GM18909 (cell line): ENCODE measurements around the gene PRKAG2.

Source experiments
- ATAC-seq: cut with Tn5 transposase; IDR thresholded peaks from one replicate; pipeline ENCODE4 v1.9.1; 2021; ENCODE audit warnings: mild to moderate bottlenecking; ENCODE audit not compliant: unreplicated experiment, poor library complexity

The PRKAG2 gene

DNA sequence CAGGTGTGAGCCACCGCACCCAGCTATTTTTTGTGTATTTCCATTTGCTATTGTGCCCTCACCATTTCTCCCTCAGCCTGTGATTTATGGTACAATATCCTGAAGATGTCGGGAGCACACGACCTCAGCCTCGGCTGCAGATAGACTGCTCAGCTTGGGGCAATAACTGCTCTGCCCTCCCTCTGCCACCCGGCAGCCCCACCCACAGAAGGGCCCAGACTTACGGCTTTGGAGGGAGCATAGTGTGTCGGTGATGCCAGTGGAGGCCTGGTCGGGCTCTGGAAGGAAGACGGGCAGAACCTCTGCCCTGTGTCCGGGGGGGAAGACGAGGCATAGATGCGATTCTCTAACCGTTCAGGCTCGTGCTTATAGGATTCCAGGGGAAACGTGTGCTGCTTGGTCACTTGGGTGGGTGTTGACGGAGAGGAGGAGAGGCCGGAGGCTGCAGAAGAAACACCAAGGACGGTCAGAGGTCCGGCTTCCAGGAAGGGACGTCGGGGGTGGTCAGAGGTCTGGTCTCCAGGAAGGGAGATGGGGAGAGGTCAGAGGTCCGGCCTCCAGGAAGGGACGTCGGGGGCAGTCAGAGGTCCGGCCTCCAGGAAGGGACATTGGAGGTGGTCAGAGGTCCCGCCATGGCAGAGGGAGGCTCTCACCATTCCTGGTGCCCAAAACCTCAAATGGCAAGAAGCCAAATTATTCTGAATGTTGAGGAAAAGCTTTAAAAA, 201.6 kb downstream of the PRKAG2 start:
- no peak for ATAC-seq

DNA sequence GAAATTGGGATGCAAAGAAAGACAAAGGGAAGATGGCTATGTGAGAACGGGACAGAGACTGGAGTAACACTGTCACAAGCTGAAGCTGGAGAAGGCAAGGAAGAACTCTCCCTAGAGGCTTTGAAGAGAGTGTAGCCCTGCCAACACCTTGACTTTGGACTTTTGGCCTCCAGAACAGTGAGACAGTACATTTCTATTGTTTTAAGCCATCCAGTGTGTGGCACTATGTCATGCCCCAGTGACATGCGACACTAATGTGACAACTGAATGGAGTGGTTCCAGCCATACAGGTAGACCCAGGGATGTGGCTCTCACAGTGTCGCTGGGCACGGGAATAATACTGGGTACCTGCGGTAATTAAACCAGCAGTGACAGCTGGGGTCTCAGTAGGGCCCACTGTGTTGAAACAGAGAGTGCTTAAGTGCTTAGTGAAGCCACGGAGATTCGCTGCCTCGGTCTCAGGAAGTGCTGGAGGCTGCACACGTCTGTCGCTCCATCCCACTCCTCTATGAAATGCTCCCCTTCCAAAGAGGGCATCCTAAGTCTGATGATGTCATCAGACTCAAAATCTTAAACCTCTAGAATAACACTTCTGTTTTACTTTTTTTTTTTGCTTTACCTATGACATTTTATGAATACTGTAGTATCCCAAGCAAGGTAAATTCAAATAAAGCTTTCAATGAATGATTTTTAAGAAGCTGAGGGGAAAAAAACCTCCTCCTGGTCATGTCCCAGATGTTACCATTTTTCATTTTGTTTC, 202.6 kb downstream of the PRKAG2 start:
- ATAC-seq, result no peak

DNA sequence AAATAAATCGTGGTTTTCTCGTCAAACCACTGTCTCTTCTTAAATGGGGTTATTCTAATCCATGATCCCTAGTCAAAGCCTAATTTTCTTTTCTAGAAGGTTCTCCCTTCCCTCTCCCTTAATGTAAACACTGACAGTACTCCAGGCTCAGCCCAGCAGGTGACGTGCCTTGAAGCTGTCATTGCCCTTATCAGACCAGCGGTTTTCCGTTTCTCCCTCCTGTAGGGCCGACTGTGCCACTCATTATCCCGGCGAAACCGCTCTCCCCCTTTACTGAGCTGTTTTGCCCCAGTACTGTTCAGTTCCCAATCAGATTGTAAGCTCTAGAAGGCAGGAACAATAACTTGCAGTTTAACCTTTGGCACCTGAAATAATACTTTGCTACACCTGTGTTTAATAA, 203.7 kb downstream of the PRKAG2 start:
- no peak for ATAC-seq

DNA sequence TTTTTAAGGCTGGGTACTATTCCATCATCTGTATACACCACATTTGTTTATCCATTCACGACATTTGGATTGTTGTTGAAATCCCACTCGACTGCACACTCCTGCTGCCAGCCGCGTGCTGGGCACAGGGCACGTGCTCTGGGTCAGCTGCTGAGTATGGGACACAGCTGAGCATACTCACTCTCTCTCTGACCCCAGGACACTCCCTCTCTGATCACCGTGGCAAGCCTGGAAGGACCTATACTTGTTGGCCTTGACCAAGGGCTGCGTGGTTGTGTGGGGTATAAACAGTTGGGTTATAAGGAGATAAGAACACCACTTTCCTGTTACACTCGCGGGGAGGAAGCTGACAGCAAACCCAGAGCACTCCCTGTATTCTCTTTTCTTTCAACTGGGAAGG, 204.2 kb downstream of the PRKAG2 start:
- no peak for ATAC-seq

DNA sequence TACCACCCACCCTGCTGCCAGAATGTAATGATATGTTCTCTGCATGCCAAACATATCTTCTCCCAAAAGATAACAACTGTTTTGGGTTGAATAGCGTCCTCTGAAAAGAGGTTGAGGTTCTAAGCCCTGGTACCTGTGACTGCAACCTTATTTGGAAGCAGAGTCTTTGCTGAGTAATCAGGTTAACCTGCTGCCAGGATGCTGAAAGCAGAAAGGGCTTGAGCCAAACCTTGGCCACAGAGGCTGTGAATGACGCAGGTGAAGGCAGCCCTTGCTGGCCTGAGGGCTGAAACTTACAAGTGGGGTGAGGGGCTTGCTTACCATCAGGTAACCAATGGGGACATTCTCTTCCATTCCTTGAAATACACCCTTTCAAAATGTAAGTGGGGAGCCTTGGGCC, 205.4 kb downstream of the PRKAG2 start:
- no peak for ATAC-seq

DNA sequence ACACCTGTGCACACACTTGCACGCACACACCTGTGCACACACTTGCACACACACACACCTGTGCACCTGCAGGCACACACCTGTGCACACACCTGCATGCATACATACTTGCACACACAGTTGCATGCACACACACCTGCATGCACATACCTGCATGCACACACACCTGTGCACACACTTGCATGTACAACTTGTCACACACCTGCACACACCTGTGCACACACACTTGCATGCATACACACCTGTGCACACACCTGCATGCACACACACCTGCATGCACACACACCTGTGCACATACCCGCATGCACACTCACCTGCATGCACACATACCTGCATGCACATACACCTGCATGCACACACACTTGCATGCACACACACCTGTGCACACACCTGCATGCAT, 207.2 kb downstream of the PRKAG2 start:
- no peak for ATAC-seq

DNA sequence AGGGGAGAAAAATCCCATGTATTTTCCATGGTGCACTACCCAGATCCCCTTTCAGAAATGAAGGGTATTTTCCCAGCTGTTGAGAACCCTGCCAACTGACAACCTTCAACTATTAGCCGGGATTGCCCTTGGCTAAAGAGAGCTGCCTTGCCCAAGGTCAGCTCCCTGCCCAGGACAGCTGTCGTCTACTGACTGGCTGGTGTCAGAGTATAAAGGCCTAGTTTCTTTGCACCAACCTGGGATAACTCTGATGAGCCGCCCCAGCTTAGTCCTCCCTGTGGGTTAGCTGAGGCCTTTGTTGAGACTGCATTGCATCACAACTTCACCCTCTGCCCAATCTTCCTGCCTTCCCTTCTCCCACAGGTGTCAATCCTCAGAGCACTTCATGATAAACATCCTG, 210.0 kb downstream of the PRKAG2 start:
- no peak for ATAC-seq

DNA sequence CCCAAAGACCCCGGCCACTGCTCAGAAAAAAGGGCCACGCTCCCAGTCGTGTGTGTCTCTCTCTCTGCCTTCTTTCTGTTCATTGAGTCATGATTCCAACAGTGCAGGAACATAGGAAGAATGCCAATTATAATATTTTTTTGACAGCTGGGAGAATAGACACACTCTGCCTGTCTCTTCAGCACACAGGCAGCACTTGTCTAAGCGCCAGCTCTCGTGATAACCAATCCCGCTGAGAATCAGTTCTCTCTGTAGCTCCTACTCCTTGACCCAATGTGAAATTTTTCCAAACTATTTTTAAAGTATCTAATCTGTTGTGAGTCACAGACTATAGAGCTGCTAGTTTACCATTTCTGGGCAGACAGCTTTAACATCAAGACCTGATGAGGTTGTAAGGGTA, 211.5 kb downstream of the PRKAG2 start:
- no peak for ATAC-seq

DNA sequence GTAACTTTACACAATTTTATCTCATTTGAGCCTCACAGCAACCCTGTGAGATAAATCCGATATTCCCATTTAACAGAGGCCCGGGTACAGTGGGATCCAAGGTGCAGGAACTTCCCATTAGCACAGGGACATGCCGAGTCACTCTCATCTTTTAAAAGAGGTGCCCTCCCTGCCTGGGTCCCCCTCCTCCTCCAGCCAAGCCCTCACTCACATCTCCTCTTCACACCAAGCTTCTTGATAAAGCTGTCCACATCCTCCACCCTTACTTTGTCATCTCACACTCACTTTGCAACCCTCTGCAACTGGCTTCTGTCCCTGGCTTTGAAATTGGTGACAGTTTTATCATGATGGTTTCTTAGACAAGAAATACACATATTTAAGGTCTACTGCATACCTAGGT, 212.6 kb downstream of the PRKAG2 start:
- no peak for ATAC-seq

DNA sequence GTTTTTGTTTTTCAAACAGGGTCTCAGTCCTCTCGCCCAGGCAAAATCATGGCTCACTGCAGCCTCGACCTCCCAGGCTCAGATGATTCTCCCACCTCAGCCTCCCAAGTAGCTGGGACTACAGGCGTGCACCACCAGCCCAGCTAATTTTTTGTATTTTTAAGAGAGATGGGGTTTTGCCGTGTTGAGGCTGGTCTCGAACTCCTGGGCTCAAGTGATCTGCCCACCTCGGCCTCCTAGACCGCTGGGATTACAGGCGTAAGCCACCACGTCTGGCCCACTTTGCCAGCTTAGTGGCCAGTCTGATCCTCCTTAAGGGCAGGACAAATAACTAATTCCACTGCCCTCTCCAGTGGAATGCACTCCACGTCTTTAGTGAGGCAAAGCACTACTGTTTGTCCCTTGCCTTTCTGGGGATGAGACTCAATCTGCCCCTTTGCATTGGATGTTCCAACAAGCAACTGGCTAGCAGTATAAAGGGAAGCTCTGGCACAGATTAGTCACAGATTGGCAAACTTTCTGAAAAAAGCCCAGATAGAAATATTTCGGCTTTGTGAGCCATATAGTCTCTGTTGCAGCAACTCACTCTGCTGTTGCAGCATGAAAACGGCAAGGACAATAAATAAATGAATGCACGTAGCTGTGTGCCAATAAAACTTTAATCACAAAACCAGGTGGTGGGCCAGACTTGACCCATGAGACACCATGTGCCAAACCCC, 213.4 kb downstream of the PRKAG2 start:
- ATAC-seq, result no peak

DNA sequence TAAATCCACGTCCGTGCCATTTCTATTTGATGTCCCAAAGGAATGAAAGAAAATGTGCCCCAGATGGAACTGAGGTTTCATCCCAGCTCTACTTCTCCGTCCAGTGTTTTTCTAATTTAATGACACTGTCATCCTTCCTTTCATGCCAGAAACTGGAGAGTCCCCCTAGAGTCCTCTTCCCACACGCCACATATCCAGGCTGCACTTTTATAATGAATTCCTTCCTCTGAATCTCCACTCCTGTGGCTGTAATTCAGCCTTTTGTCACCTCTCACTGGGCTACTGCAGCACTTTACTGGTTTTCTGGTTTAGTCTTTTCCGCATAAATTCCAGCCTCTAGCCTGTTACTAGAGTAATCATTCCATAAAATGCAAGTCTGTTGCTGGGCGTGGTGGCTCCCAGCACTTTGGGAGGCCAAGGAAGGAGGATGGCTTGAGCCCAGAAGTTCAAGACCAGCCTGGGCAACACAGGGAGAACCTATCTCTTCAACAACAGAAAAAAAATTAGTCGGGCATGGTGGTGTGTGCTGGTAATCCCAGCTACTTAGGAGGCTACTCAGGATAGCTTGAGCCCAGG, 214.6 kb downstream of the PRKAG2 start:
- ATAC-seq, result no peak

DNA sequence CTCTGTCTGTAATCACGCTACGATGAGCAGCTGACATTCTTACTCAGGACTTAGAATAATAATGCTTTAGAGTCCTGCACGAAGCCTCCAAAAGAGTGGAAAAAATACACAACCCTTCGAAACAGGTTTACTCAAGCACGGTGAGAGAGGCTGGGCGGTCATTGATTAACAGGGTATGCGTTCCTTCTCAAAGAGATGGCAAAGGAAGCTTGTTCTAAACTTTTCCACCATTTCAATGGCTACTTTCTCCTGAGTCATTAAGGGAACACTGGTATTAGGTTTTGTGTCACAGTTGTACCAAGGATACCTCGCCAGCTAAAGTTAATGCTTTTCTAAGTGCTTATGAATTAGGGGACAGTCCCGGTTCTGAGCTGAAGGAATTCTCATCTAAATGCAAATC, 215.3 kb downstream of the PRKAG2 start:
- no peak for ATAC-seq

DNA sequence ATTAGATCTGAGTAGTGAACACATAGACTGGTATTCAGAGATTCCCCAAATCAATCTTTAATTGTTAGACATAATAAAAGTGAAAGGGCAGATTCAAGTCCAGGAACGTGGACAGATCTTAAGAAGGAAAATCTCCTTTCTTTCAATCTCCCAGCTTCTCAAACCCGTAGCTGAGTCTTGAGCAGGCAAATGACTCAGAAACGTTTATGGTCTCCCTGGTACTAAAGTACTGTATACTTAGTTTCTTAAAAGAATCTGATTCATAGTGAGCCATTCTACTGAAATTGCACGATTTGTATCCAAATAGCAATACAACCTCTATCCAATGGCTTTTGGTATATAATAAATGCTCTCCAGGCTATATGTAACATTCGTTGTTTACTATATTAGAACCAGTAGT, 216.8 kb downstream of the PRKAG2 start:
- ATAC-seq, result no peak

DNA sequence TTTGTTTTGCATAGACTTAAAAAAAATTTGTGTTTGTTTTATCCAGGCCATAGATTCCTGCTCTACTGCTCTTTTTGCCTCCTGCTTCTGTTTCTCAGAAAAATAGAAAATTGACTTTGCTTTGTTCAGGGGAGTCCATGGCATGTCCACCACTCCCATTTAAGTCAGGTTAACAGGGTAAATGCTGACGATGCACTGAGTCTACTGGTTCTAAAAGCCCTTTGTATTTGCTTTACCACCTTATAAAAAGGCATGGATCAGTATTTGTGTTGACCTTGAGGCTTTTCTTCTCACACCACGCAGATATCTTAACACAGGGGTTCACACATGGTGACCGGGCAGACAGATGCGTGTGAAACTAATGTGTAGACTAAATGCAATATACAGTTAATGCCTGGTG, 217.7 kb downstream of the PRKAG2 start:
- no peak for ATAC-seq

DNA sequence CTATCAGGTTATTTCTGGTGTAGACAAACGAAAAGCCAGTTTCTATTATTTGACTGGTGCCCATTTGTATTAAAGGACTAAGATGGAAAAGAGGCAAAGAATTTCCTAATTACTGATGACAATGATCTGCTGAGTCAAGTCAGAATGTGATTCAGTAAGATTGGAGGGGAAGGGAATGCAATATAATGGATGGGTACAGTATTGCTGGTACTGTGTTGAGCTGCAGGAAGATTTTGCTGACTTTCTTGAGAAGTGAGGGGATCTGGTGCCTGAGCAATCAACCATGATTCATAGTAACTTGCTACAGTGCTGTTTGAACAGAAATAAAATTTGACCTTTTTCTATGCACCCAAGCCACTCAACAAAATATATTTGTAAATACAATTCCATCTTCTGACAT, 218.1 kb downstream of the PRKAG2 start:
- no peak for ATAC-seq

DNA sequence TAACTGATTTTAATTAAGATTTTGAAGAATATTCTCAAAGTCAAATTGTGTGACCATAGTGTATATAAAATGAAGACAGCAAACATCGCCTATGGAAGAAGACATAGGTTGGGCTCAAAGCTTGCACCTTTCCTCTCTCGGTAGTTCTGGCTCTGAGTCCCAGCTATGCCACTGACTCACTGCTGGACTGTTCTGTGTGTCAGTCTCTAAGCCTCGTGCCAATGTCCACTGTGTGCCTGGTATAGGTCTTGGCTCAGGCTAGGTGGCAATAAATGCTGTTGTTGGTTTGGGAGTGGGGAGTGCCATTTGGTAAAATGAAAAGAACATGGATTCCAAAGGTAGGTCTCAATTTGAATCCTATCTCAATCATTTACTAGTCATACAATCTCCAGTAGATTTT, 219.7 kb downstream of the PRKAG2 start:
- ATAC-seq, result no peak

DNA sequence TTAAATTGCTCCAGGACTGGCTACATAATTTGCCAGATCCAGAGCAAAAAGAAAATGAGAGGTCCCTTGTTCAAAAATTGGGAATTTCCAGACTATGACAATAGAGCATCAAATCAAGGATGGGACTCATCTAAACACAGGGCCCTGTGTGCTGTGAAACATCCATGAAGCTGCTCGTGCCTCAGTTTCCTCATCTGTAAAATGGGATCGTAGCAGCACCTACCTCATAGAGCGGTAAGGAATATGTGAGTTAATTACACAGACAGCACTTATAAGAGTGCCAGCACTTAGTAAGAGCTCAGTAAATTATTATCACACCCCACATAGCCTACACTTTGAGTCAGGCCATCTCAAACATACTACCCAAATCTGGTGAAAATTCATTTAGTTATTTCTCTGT, 221.4 kb downstream of the PRKAG2 start:
- ATAC-seq, result no peak

DNA sequence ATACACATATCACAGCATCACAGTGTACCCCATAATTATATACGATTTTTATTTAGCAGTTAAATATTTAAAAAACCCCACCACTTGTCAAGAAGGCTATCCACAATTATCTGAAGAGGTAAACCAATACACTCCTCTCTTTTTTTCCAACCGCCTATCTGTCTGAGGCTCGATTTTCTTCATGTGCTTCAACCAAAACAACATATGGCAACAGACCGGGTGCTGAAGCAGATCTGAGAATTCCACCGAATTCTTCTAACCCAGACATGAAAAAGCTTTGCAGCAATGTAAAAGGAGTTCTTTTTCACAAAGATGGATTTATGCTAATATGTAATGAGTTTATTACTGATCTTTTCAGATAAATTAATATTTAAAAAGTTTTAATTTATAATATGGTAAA, 224.8 kb downstream of the PRKAG2 start:
- no peak for ATAC-seq

DNA sequence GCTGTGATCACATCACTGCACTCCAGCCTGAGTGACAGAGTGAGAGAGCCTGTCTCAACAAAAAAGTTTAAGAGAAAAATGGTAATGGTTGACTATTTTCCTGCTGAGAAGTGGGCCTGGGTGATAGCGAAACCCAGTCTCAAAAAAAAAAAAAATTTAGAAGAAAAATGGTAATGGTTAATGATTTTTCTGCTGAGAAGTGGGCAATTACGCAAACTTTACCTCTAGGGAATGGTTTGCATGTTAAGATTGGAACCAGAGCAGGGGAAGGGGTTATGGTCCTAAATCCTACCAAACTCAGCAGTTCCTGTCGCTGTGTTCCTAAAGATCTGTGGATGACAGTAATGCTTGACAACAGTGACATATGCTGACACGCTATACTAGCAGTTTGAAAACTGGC, 226.8 kb downstream of the PRKAG2 start:
- no peak for ATAC-seq

DNA sequence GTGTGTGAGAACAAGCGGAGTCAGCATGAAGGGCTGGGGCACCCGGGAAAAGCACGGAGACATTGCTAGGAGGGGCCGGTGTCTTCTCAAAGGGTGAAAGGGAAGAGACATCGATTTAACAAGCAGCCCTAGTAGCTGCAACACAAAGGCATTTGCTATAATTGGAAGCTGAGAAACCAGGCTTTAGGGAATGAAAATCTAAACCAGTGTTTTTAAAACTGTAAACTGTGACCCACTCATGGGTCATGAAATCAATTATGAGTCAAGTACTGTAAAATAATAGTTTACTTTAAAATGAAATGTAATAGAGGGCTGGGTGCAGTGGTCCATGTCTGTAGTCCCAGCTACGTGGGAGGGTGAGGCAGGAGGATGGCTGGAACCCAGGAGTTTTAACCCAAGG, 228.5 kb downstream of the PRKAG2 start:
- no peak for ATAC-seq

DNA sequence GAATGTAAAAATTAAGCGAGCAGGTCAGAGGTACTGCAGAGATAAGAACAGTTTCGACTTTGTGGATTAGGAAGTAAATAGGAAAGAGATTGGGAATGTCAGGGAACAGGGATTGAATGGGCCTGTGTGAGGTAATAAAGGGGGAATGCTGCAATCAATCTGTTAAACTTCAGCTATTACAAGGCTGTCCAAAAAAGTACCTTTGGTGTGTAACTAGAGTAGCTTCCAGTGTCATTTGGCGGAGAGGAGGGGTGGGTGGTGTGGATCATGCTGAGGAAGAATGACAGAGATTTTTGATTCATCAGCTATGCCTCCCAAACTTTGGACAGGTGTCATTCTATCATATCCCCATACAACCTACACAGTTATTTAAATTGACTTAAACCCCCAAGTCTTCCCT, 229.0 kb downstream of the PRKAG2 start:
- ATAC-seq, result no peak
